Activated T-helper 1 cell treated with anti-CD3 and anti-CD28 coated beads, Interleukin-12 subunit alpha, Interleukin-12 subunit beta, Interleukin-2, Interleukin-4 antibody, amounts not matched to agents 30 ng/mL and 10 ng/mL and 1 ng/mL, durations not matched to agents 14 hours and 24 hours and 36 hours (primary cell): ENCODE results near the gene SCAF4. TPM values are rescaled to one million over a fixed set of nuclear protein-coding genes. Genes with fewer than 3 reads are reported as not detected.
A peak's percentile ranks its signal among the peaks of the same experiment; 100 is the strongest.
"Not testable (repeated sequence)": the region's sequence is repeated elsewhere in the genome, so short reads cannot be mapped to it uniquely, and the experiment has no call there.

Experiments used
- DNase-seq: peaks from one replicate; pipeline ENCODE4 v3.0.0; 2021; ENCODE audit warnings: low spot score
- H3K27ac Mint-ChIP-seq: one replicate; pipeline ENCODE4 v1.8.0; 2021; ENCODE audit warnings: mild to moderate bottlenecking, mixed read lengths
- H3K27me3 Mint-ChIP-seq: one replicate; pipeline ENCODE4 v1.8.0; 2022; ENCODE audit warnings: mild to moderate bottlenecking, moderate library complexity, mixed read lengths; ENCODE audit not compliant: insufficient read depth
- H3K36me3 Mint-ChIP-seq: one replicate; pipeline ENCODE4 v1.8.0; 2021; ENCODE audit warnings: low read depth, mixed read lengths
- H3K4me1 Mint-ChIP-seq: one replicate; pipeline ENCODE4 v1.8.0; 2021; ENCODE audit warnings: low read depth, mixed read lengths
- H3K4me3 Mint-ChIP-seq: one replicate; pipeline ENCODE4 v1.8.0; 2021; ENCODE audit warnings: mild to moderate bottlenecking, moderate library complexity, mixed read lengths
- H3K9me3 Mint-ChIP-seq: one replicate; pipeline ENCODE4 v1.8.0; 2021; ENCODE audit warnings: mixed read lengths
- intact Hi-C: fragments of 100-400 bp; cut with micrococcal nuclease; formaldehyde crosslinking; loops from one replicate; pipeline ENCODE4 v1.15.1; 2024
- total RNA-seq: library from RNA; stranded (reverse); gene quantifications from 2 replicates; pipeline ENCODE4 v1.2.3, GENCODE V29; 2022

SCAF4 gene
- total RNA-seq, 1 donor from 2014 or later: 66.1 TPM

- Mint-ChIP-seq H3K9me3 (no peaks in the 10 kb centered on the region), H3K4me3 (no peak overlapping the region), H3K27ac (no peak overlapping the region), H3K36me3 (peaks cover 43% of the 10 kb centered on the region), H3K27me3 (no peaks in the 10 kb centered on the region), H3K4me1 (peaks cover 31% of the 10 kb centered on the region)
- no peak for DNase-seq
- intact Hi-C loops: no loop called here
Observed at GRCh38 chr21:31671146-31671716, 60.7 kb downstream of the SCAF4 start.

- intact Hi-C loops: no loop called here
- Mint-ChIP-seq H3K4me1 (peaks cover 42% of the 10 kb centered on the region), H3K27me3 (no peaks in the 10 kb centered on the region), H3K4me3 (no peak overlapping the region), H3K36me3 (peaks cover 52% of the 10 kb centered on the region), H3K9me3 (no peaks in the 10 kb centered on the region), H3K27ac (no peak overlapping the region)
- no peak for DNase-seq
Observed at GRCh38 chr21:31670070-31670469, 61.8 kb downstream of the SCAF4 start.

- peaks cover 53% of the 10 kb centered on the region for H3K4me1 Mint-ChIP-seq
- H3K27me3 Mint-ChIP-seq: no peaks in the 10 kb centered on the region
- H3K27ac Mint-ChIP-seq: peak overlapping the region; percentile 78
- no peaks in the 10 kb centered on the region for H3K9me3 Mint-ChIP-seq
- no peak for DNase-seq
- peaks cover 57% of the 10 kb centered on the region for H3K36me3 Mint-ChIP-seq
- intact Hi-C loops: loop anchor here (1.0 to 2.0 kb wide), 2 partner anchors 10 to 64 kb away; partner anchors contain the start of genes SCAF4 and SOD1
- no peak overlapping the region for H3K4me3 Mint-ChIP-seq
Observed at GRCh38 chr21:31668651-31669491, 63.0 kb downstream of the SCAF4 start.

DNA sequence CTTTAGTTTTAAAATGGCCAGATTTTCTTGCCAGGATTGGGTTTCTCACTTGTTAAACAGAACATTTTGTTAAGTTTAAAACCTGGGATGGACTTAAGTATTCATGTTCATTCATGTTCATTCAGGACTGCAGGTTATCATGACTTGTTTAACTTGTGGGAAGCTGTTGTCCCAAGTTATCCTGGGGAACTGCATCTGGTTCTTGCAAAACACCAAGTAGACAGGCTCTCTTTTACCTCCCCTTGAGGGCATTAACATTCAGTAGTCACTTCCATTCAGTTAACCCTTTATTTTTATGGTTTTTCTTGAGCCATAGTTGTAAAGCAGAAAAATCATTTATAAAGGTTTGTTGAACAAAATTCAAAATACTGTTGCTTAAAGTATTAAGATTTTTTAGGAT, 64.3 kb downstream of the SCAF4 start:
- Mint-ChIP-seq H3K27ac (no peak overlapping the region), H3K36me3 (peaks cover 64% of the 10 kb centered on the region), H3K4me3 (peak overlapping the region; percentile 33), H3K27me3 (no peaks in the 10 kb centered on the region), H3K4me1 (peaks cover 65% of the 10 kb centered on the region), H3K9me3 (no peaks in the 10 kb centered on the region)
- DNase-seq: no peak
- intact Hi-C loops: loop anchor here (2.0 kb wide), 1 partner anchor 65 kb away; the partner anchor contains the start of gene SCAF4

DNA sequence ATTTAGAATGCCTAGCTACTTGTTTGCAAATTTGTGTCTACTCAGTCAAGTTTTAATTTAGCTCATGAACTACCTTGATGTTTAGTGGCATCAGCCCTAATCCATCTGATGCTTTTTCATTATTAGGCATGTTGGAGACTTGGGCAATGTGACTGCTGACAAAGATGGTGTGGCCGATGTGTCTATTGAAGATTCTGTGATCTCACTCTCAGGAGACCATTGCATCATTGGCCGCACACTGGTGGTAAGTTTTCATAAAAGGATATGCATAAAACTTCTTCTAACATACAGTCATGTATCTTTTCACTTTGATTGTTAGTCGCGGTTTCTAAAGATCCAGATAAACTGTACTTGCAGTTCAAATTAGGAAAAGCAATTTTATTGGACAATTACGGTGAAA, 64.8 kb downstream of the SCAF4 start:
- peaks cover 70% of the 10 kb centered on the region for H3K4me1 Mint-ChIP-seq
- no peaks in the 10 kb centered on the region for H3K27me3 Mint-ChIP-seq
- no peak overlapping the region for H3K4me3 Mint-ChIP-seq
- no peaks in the 10 kb centered on the region for H3K9me3 Mint-ChIP-seq
- peaks cover 64% of the 10 kb centered on the region for H3K36me3 Mint-ChIP-seq
- no peak overlapping the region for H3K27ac Mint-ChIP-seq
- intact Hi-C loops: no loop called here
- no peak for DNase-seq

DNA sequence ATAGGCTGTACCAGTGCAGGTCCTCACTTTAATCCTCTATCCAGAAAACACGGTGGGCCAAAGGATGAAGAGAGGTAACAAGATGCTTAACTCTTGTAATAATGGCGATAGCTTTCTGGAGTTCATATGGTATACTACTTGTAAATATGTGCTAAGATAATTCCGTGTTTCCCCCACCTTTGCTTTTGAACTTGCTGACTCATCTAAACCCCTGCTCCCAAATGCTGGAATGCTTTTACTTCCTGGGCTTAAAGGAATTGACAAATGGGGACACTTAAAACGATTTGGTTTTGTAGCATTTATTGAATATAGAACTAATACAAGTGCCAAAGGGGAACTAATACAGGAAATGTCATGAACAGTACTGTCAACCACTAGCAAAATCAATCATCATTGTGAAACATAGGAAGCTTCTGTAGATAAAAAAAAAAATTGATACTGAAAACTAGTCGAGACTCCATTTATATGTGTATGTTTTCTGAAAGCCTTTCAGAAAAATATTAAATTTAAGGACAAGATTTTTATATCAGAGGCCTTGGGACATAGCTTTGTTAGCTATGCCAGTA, 65.4 kb downstream of the SCAF4 start:
- Mint-ChIP-seq H3K27me3 (no peaks in the 10 kb centered on the region), H3K36me3 (peaks cover 69% of the 10 kb centered on the region), H3K4me3 (peak overlapping the region; percentile 45), H3K9me3 (no peaks in the 10 kb centered on the region), H3K4me1 (peaks cover 76% of the 10 kb centered on the region), H3K27ac (peak overlapping the region; percentile 34)
- intact Hi-C loops: no loop called here
- DNase-seq: no peak

GRCh38 chr21:31665869-31666268, 66.0 kb downstream of the SCAF4 start:
- Mint-ChIP-seq H3K36me3 (peaks cover 69% of the 10 kb centered on the region), H3K27ac (peak overlapping the region; percentile 50), H3K4me1 (peaks cover 82% of the 10 kb centered on the region), H3K4me3 (peak overlapping the region; percentile 41)
- DNase-seq, H3K9me3 Mint-ChIP-seq, H3K27me3 Mint-ChIP-seq: not testable (repeated sequence)
- intact Hi-C loops: loop anchor here (1.0 kb wide), 1 partner anchor 15 kb away; no protein-coding TSS in a partner anchor

DNA sequence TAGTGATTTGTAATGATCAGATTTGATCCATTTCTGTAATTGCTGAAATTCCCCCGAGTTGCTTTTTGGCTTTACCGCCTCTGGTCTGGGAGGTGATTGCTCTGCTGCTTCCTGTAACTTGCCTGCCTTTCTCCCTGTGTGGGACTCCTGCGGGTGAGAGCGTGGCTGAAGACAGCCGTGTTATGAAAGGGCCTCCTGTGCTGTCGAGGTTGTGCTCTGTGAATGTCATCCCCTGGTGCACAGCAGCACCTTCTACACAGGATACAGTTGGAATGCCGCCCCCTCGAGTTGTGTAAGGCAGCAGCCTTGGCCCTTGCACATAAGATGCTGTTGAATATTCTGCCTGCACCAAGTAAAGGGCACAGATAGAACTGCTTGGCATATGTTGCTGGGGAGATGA, 66.5 kb downstream of the SCAF4 start:
- peaks cover 68% of the 10 kb centered on the region for H3K36me3 Mint-ChIP-seq
- H3K27ac Mint-ChIP-seq: peak overlapping the region; percentile 50
- peak overlapping the region; percentile 41 for H3K4me3 Mint-ChIP-seq
- DNase-seq: peak; percentile 23
- intact Hi-C loops: loop anchor here (1.0 kb wide), 1 partner anchor 16 kb away; no protein-coding TSS in a partner anchor
- H3K27me3 Mint-ChIP-seq: no peaks in the 10 kb centered on the region
- peaks cover 86% of the 10 kb centered on the region for H3K4me1 Mint-ChIP-seq
- no peaks in the 10 kb centered on the region for H3K9me3 Mint-ChIP-seq

GRCh38 chr21:31663584-31664249, 68.2 kb downstream of the SCAF4 start:
- no peak for DNase-seq
- Mint-ChIP-seq H3K27ac (no peak overlapping the region), H3K4me3 (peak overlapping the region; percentile 56), H3K9me3 (no peaks in the 10 kb centered on the region), H3K4me1 (peaks cover 86% of the 10 kb centered on the region), H3K27me3 (no peaks in the 10 kb centered on the region), H3K36me3 (peaks cover 66% of the 10 kb centered on the region)
- intact Hi-C loops: no loop called here

GRCh38 chr21:31660591-31660990, 71.3 kb downstream of the SCAF4 start:
- peaks cover 75% of the 10 kb centered on the region for H3K4me1 Mint-ChIP-seq
- intact Hi-C loops: no loop called here
- no peaks in the 10 kb centered on the region for H3K9me3 Mint-ChIP-seq
- no peak for DNase-seq
- H3K27ac Mint-ChIP-seq: peak overlapping the region; percentile 92
- H3K27me3 Mint-ChIP-seq: no peaks in the 10 kb centered on the region
- H3K4me3 Mint-ChIP-seq: peak overlapping the region; percentile 95
- peaks cover 38% of the 10 kb centered on the region for H3K36me3 Mint-ChIP-seq

- intact Hi-C loops: no loop called here
- peak overlapping the region; percentile 95 for H3K4me3 Mint-ChIP-seq
- peaks cover 75% of the 10 kb centered on the region for H3K4me1 Mint-ChIP-seq
- peaks cover 34% of the 10 kb centered on the region for H3K36me3 Mint-ChIP-seq
- no peaks in the 10 kb centered on the region for H3K9me3 Mint-ChIP-seq
- DNase-seq: no peak
- H3K27ac Mint-ChIP-seq: peak overlapping the region; percentile 92
- H3K27me3 Mint-ChIP-seq: no peaks in the 10 kb centered on the region
Observed at GRCh38 chr21:31660259-31660565, 71.7 kb downstream of the SCAF4 start.

DNA sequence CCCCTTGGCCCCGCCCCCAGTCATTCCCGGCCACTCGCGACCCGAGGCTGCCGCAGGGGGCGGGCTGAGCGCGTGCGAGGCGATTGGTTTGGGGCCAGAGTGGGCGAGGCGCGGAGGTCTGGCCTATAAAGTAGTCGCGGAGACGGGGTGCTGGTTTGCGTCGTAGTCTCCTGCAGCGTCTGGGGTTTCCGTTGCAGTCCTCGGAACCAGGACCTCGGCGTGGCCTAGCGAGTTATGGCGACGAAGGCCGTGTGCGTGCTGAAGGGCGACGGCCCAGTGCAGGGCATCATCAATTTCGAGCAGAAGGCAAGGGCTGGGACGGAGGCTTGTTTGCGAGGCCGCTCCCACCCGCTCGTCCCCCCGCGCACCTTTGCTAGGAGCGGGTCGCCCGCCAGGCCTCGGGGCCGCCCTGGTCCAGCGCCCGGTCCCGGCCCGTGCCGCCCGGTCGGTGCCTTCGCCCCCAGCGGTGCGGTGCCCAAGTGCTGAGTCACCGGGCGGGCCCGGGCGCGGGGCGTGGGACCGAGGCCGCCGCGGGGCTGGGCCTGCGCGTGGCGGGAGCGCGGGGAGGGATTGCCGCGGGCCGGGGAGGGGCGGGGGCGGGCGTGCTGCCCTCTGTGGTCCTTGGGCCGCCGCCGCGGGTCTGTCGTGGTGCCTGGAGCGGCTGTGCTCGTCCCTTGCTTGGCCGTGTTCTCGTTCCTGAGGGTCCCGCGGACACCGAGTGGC, 72.2 kb downstream of the SCAF4 start, which contains the start of gene SOD1:
Gene SOD1 (plus strand): TSS at position 158 of the 723 bp plus-strand sequence. CDS start 77 bp downstream, at position 235.
- Mint-ChIP-seq H3K9me3 (no peaks in the 10 kb centered on the region), H3K27ac (peak within 1 kb of the TSS; percentile 100), H3K36me3 (peaks cover 33% of the 10 kb centered on the region), H3K4me3 (peak within 1 kb of the TSS; percentile 99), H3K4me1 (peaks cover 76% of the 10 kb centered on the region), H3K27me3 (no peaks in the 10 kb centered on the region)
- peak; percentile 96 for DNase-seq
- intact Hi-C loops: loop anchor here (1.0 to 5.0 kb wide), 10 partner anchors 10 to 1067 kb away; partner anchors contain the start of genes CFAP298, KRTAP21-3 and SCAF4
